Measurements from ENCODE around the gene RBM15B. TPM values are rescaled to one million over a fixed set of nuclear protein-coding genes. Genes with fewer than 3 reads are reported as not detected.

Gene RBM15B
- total and polyA plus RNA-seq, 2 experiments from 2014 or later, result 16.3 to 57.9 TPM

GRCh38 chr3:51390246-51391074 is 625 bp upstream of the RBM15B start:
- H3K9me3 Mint-ChIP-seq, result peaks cover 20% of the 10 kb centered on the region; the same call in 2 of the 3 replicates
- peak overlapping the region; percentile 64 for H3K4me3 Mint-ChIP-seq
- peaks cover 86% of the 10 kb centered on the region for H3K36me3 Mint-ChIP-seq (ENCODE audit: low read depth)
- H4K20me1 ChIP-seq (replicated peaks; ENCODE audit: insufficient read depth), result peaks cover 54% of the 10 kb centered on the region
- H3K27ac Mint-ChIP-seq, result peak overlapping the region; percentile 62
- TF ChIP-seq ETS1 (IDR thresholded peaks at IDR 0.05), result no peak
- no peak for TF ChIP-seq STAT1 (IDR thresholded peaks at IDR 0.05; ENCODE audit: unreplicated experiment)
- no peak for TF ChIP-seq NANOG (IDR thresholded peaks at IDR 0.05; ENCODE audit: borderline replicate concordance)
- TF ChIP-seq ZNF114 (CRISPR knock-in tag; IDR thresholded peaks at IDR 0.05), result no peak
- TF ChIP-seq ZNF462 (CRISPR knock-in tag; IDR thresholded peaks at IDR 0.05), result no peak
- TF ChIP-seq CREB1 (CRISPR knock-in tag; IDR thresholded peaks at IDR 0.05; ENCODE audit: low read depth), result no peak
- TF ChIP-seq JUNB (IDR thresholded peaks at IDR 0.05; ENCODE audit: unreplicated experiment), result no peak
- no peak for TF ChIP-seq REST (IDR thresholded peaks at IDR 0.05; ENCODE audit: unreplicated experiment)
- peak overlapping the region; percentile 68 for H3K4me2 ChIP-seq
- peaks cover 31% of the 10 kb centered on the region for H3K4me1 ChIP-seq (ENCODE audit: insufficient read depth)
- H3F3A ChIP-seq (replicated peaks; ENCODE audit: low read depth), result peaks cover 46% of the 10 kb centered on the region
- H3K36me3 ChIP-seq (ENCODE audit: insufficient read depth), result peaks cover 31% of the 10 kb centered on the region
- ATAC-seq (no peak; the same call in 2 of the 3 replicates), DNase-seq (ENCODE audit: low spot score) (peak; percentile 96)
- peaks cover 67% of the 10 kb centered on the region for H3K79me2 ChIP-seq (replicated peaks; ENCODE audit: insufficient read depth)
- peak overlapping the region; percentile 95 for H3K27ac ChIP-seq (ENCODE audit: low read depth)
- H3K27me3 Mint-ChIP-seq (ENCODE audit: insufficient read depth, low read depth, poor library complexity), result peaks cover 20% of the 10 kb centered on the region
- H3K27me3 ChIP-seq (ENCODE audit: insufficient read depth), result no peaks in the 10 kb centered on the region
- no peak overlapping the region for H2AFZ ChIP-seq
- peaks cover 54% of the 10 kb centered on the region for H3K4me1 Mint-ChIP-seq
- H3K4me3 ChIP-seq, result peak overlapping the region; percentile 82
- H3K9me2 ChIP-seq (ENCODE audit: insufficient read depth), result no peaks in the 10 kb centered on the region
